Gastrocnemius medialis (tissue), 4 donors: Measurements from ENCODE around the gene TSPAN15. TPM values are rescaled to one million over a fixed set of nuclear protein-coding genes. Genes with fewer than 3 reads are reported as not detected.
"Not testable (repeated sequence)": the region's sequence is repeated elsewhere in the genome, so short reads cannot be mapped to it uniquely, and the experiment has no call there.

Source experiments
- ATAC-seq, 2 donors: fragments of 150-250 bp; one replicate each; pipeline ENCODE4 v1.9.1; 2016
- DNase-seq, 2 donors: peaks; one replicate each; pipeline ENCODE4 v3.0.0-alpha.2; 2019
- H3K27ac ChIP-seq, 4 donors: fragments of 200-600 bp; sonication (generic); 1 replicate in 1 of 4; 2 replicates in 3 of 4; pipeline ENCODE4 v1.5.1; 2016 to 2018; ENCODE audit warnings: mild to moderate bottlenecking in 2 of 4, moderate library complexity in 1 of 4
- H3K27me3 ChIP-seq, 3 donors: fragments of 200-600 bp; sonication (generic) in 2 of 3; 1 replicate in 1 of 3; 2 replicates in 2 of 3; pipeline versions ENCODE4 v1.5.1 to v1.6.0; 2016 to 2019; ENCODE audit warnings: mild to moderate bottlenecking in 1 of 3, moderate library complexity in 1 of 3
- H3K36me3 ChIP-seq, 2 donors: fragments of 200-600 bp; sonication (generic) in 1 of 2; one replicate each; pipeline ENCODE4 v1.5.1; 2017 to 2018
- H3K4me1 ChIP-seq, 2 donors: fragments of 200-600 bp; sonication (generic) in 1 of 2; one replicate each; pipeline ENCODE4 v1.5.1; 2016 to 2017; ENCODE audit warnings: mild to moderate bottlenecking in 2 of 2
- H3K4me3 ChIP-seq, 4 donors: fragments of 200-600 bp; sonication (generic) in 3 of 4; 1 replicate in 1 of 4; 2 replicates in 3 of 4; pipeline ENCODE4 v1.5.1; 2016 to 2019; ENCODE audit warnings: mild to moderate bottlenecking in 2 of 4
- H3K9me3 ChIP-seq, 3 donors: fragments of 200-600 bp; sonication (generic) in 2 of 3; 1 replicate in 1 of 3; 2 replicates in 2 of 3; pipeline ENCODE4 v1.5.1; 2016 to 2019
- CTCF ChIP-seq, 5 experiments: fragments of 450-650 bp in 3 of 5; fragments of 200-600 bp in 2 of 5; sonication (generic) in 2 of 5; IDR thresholded peaks in 4 of 5; conservative IDR thresholded peaks in 1 of 5; 1 replicate in 4 of 5; 2 replicates in 1 of 5; pipeline ENCODE4 v1.5.1; 2016 to 2019; ENCODE audit warnings: antibody characterized with exemption in 5 of 5, mild to moderate bottlenecking in 3 of 5, moderate library complexity in 3 of 5
- POLR2A ChIP-seq, 2 donors: fragments of 450-650 bp; IDR thresholded peaks; one replicate each; pipeline ENCODE4 v1.6.1; 2017; ENCODE audit warnings: antibody characterized with exemption in 2 of 2, mild to moderate bottlenecking in 2 of 2, moderate library complexity in 2 of 2
- in situ Hi-C, 4 donors: fragments of 200-750 bp; cut with MboI; loops; one replicate each; pipeline versions ENCODE4 v1.15.0 to v1.8.0; 2017; ENCODE audit warnings: low sequenced_read_pairs in 4 of 4
- intact Hi-C: fragments of 100-400 bp; cut with DNase I; formaldehyde crosslinking; loops from one replicate; pipeline ENCODE4 v1.15.1; 2023; ENCODE audit warnings: low total_unique reads
- total RNA-seq, 4 donors: library from RNA; depleted of rRNA; stranded (reverse); fragments of >200 nt; gene quantifications; one replicate each; pipeline versions ENCODE4 v1.1.0 to v1.2.3, GENCODE V29; 2016

TSPAN15 gene
- total RNA-seq, 4 donors from 2014 or later = 7.9 to 21.0 (median 11.8) TPM

GRCh38 chr10:69483963-69484362 is 32.7 kb downstream of the TSPAN15 start:
- TF ChIP-seq CTCF (IDR thresholded peaks at IDR 0.05 in 4 of 5, conservative IDR thresholded peaks at IDR 0.05 in 1 of 5) = no peak
- no peak for TF ChIP-seq POLR2A (IDR thresholded peaks at IDR 0.05)
- H3K9me3 ChIP-seq = no peaks in the 10 kb centered on the region
- peak overlapping the region; percentile 33 to 91 (median 83) for H3K27ac ChIP-seq
- no peak overlapping the region for H3K4me3 ChIP-seq
- ATAC-seq (no peak), DNase-seq (no peak)
- peaks cover 68 to 73% of the 10 kb centered on the region in 2 donors for H3K4me1 ChIP-seq
- no peaks in the 10 kb centered on the region for H3K27me3 ChIP-seq
- H3K36me3 ChIP-seq = no peaks in the 10 kb centered on the region
- in situ Hi-C loops = no loop called here
- intact Hi-C loops = no loop called here

- intact Hi-C loops (no loop called here), in situ Hi-C loops (no loop called here)
- DNase-seq (no peak), ATAC-seq (no peak)
- Histone ChIP-seq H3K4me1 (peaks cover 60 to 65% of the 10 kb centered on the region in 2 donors), H3K27me3 (no peaks in the 10 kb centered on the region), H3K9me3 (no peaks in the 10 kb centered on the region), H3K36me3 (no peaks in the 10 kb centered on the region), H3K4me3 (no peak overlapping the region), H3K27ac (peak overlapping the region in 2 of 4 donors; percentile 83 to 91)
- TF ChIP-seq POLR2A (IDR thresholded peaks at IDR 0.05) (no peak), CTCF (IDR thresholded peaks at IDR 0.05 in 4 of 5, conservative IDR thresholded peaks at IDR 0.05 in 1 of 5) (no peak)
Observed at GRCh38 chr10:69484736-69485135, 33.5 kb downstream of the TSPAN15 start.

GRCh38 chr10:69486922-69487730 is 35.9 kb downstream of the TSPAN15 start:
- no peak overlapping the region for H3K4me3 ChIP-seq
- DNase-seq = no peak
- no peak for ATAC-seq
- H3K4me1 ChIP-seq = peaks cover 42 to 45% of the 10 kb centered on the region in 2 donors
- intact Hi-C loops = no loop called here
- H3K9me3 ChIP-seq = no peaks in the 10 kb centered on the region
- in situ Hi-C loops = no loop called here
- no peaks in the 10 kb centered on the region for H3K36me3 ChIP-seq
- TF ChIP-seq CTCF (IDR thresholded peaks at IDR 0.05 in 4 of 5, conservative IDR thresholded peaks at IDR 0.05 in 1 of 5) (no peak), POLR2A (IDR thresholded peaks at IDR 0.05) (no peak)
- no peaks in the 10 kb centered on the region for H3K27me3 ChIP-seq
- H3K27ac ChIP-seq = peak overlapping the region in 1 of 4 donors; percentile 9

GRCh38 chr10:69488149-69488844 is 37.0 kb downstream of the TSPAN15 start:
- H3K4me3 ChIP-seq, DNase-seq, ATAC-seq, H3K36me3 ChIP-seq, H3K27me3 ChIP-seq, in situ Hi-C loops, H3K9me3 ChIP-seq, intact Hi-C loops, H3K27ac ChIP-seq: not testable (repeated sequence)
- peaks cover 39 to 40% of the 10 kb centered on the region in 2 donors for H3K4me1 ChIP-seq

GRCh38 chr10:69488856-69489255 is 37.6 kb downstream of the TSPAN15 start:
- in situ Hi-C loops, intact Hi-C loops: not testable (repeated sequence)

More at GRCh38 chr10:69488856-69489255, 37.6 kb downstream of the TSPAN15 start:
- not testable (repeated sequence) for H3K27ac ChIP-seq, H3K27me3 ChIP-seq, ATAC-seq, H3K4me3 ChIP-seq, H3K9me3 ChIP-seq, DNase-seq, H3K36me3 ChIP-seq
- H3K4me1 ChIP-seq = peaks cover 33 to 35% of the 10 kb centered on the region in 2 donors
